ENCODE measurements around the gene FAM222A.

Gene FAM222A

DNA sequence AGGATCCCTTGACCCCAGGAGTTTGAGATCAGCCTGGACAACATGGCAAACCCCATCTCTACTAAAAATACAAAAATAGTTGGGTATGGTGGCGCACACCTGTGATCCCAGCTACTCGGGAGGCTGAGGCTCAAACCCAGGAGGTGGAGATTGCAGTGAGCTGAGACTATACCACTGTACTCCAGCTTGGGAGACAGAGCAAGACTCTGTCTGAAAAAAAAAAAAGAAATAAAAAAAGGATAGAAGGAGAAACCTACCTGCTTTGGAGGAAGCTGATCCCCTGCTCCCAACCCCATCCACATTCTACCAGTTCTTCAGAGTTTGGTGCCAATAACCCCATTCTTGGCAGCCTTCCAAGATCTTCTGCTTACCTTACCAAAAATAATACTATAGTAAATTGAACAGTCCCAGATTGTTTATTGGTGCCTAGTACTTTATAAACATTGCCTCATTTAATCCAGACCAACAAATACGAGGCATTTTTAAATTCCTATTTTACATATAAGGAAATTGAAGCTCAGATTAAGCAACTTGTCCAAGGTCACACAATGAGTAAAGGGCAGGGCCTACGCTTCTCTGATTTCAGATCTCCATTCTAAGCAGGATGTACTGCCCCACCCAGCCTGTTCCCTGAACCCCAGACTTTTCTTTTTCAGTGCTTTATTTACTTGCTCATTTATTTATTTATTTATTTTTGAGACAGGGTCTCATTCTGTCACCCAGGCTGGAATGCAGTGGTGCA lies 33.2 kb upstream of the FAM222A start:
- Histone ChIP-seq H3K27me3 (ENCODE audit: insufficient read depth, poor library complexity, severe bottlenecking) (peaks cover 6% of the 10 kb centered on the region), H3K4me3 (replicated peaks; ENCODE audit: insufficient read depth, low read length) (no peak overlapping the region), H3K27ac (replicated peaks) (no peak overlapping the region)
- TF ChIP-seq, protein P1, sequence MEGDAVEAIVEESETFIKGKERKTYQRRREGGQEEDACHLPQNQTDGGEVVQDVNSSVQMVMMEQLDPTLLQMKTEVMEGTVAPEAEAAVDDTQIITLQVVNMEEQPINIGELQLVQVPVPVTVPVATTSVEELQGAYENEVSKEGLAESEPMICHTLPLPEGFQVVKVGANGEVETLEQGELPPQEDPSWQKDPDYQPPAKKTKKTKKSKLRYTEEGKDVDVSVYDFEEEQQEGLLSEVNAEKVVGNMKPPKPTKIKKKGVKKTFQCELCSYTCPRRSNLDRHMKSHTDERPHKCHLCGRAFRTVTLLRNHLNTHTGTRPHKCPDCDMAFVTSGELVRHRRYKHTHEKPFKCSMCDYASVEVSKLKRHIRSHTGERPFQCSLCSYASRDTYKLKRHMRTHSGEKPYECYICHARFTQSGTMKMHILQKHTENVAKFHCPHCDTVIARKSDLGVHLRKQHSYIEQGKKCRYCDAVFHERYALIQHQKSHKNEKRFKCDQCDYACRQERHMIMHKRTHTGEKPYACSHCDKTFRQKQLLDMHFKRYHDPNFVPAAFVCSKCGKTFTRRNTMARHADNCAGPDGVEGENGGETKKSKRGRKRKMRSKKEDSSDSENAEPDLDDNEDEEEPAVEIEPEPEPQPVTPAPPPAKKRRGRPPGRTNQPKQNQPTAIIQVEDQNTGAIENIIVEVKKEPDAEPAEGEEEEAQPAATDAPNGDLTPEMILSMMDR (IDR thresholded peaks at IDR 0.05; ENCODE audit: insufficient read depth, low read length), result no peak
- TF ChIP-seq POLR2AphosphoS5 (IDR thresholded peaks at IDR 0.05; ENCODE audit: low read depth) (no peak), GABPA (IDR thresholded peaks at IDR 0.05; ENCODE audit: low read depth) (no peak), SPI1 (IDR thresholded peaks at IDR 0.05; ENCODE audit: borderline replicate concordance, low read depth) (no peak)
- TF ChIP-seq, protein P2, sequence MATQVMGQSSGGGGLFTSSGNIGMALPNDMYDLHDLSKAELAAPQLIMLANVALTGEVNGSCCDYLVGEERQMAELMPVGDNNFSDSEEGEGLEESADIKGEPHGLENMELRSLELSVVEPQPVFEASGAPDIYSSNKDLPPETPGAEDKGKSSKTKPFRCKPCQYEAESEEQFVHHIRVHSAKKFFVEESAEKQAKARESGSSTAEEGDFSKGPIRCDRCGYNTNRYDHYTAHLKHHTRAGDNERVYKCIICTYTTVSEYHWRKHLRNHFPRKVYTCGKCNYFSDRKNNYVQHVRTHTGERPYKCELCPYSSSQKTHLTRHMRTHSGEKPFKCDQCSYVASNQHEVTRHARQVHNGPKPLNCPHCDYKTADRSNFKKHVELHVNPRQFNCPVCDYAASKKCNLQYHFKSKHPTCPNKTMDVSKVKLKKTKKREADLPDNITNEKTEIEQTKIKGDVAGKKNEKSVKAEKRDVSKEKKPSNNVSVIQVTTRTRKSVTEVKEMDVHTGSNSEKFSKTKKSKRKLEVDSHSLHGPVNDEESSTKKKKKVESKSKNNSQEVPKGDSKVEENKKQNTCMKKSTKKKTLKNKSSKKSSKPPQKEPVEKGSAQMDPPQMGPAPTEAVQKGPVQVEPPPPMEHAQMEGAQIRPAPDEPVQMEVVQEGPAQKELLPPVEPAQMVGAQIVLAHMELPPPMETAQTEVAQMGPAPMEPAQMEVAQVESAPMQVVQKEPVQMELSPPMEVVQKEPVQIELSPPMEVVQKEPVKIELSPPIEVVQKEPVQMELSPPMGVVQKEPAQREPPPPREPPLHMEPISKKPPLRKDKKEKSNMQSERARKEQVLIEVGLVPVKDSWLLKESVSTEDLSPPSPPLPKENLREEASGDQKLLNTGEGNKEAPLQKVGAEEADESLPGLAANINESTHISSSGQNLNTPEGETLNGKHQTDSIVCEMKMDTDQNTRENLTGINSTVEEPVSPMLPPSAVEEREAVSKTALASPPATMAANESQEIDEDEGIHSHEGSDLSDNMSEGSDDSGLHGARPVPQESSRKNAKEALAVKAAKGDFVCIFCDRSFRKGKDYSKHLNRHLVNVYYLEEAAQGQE (IDR thresholded peaks at IDR 0.05; ENCODE audit: insufficient replicate concordance, low read depth), result no peak
- DNase-seq (ENCODE audit: low read depth in 1 of 2, low spot score in 1 of 2), result no peak

DNA sequence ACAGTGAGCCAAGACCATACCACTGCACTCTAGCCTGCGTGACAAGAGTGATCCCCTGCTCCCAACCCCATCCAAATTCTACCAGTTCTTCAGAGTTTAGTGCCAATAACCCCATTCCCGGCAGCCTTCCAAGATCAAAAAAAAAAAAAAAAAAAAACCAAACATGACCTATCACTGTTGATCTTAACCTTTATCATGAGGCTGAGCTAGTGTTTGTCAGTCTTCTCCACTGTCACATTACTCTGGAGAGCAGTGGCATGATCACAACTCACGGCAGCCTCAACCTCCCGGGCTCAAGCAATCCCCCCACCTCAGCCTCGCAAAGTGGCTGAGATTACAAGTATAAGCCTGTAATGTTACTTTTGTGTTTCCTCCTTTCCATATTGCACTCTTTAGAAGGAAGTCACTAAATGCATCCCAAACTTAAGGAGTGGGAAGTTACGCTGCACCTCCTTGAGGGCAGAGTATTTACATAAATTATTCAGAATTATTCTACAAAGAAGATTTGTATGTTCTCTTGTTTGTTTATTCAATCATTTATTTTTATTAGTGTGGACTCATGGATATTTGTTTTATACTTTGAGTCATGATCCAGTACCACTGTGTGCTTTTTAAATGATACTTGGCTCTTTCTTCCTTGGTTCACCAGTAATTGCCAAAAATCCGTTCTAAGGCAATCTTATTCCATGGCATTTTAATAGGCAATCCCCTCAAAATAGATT lies 31.5 kb upstream of the FAM222A start:
- no peak for DNase-seq (ENCODE audit: low read depth in 1 of 2, low spot score in 1 of 2)

DNA sequence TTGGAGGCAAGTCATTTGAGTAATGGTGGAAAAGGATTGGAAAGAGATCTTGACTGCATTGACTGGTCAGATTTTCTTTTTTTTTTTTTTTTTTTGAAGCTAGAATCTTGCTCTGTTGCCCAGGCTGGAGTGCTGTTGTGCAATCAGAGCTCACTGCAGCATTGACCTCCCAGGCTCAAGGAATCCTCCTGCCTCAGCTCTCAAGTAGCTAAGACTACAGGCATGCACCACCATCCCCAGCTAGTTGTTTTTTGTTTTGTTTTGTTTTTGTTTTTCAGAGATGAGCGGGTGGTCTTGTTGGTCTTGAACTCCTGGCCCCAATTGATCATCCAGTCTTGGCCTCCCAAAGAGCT lies 30.9 kb upstream of the FAM222A start:
- H3K27me3 ChIP-seq (ENCODE audit: insufficient read depth, poor library complexity, severe bottlenecking), result peaks cover 6% of the 10 kb centered on the region
- no peak overlapping the region for H3K27ac ChIP-seq (replicated peaks)
- no peak for TF ChIP-seq POLR2AphosphoS5 (IDR thresholded peaks at IDR 0.05; ENCODE audit: low read depth)
- TF ChIP-seq, protein P2 (IDR thresholded peaks at IDR 0.05; ENCODE audit: insufficient replicate concordance, low read depth), result no peak
- TF ChIP-seq, protein P1 (IDR thresholded peaks at IDR 0.05; ENCODE audit: insufficient read depth, low read length), result no peak
- no peak for TF ChIP-seq GABPA (IDR thresholded peaks at IDR 0.05; ENCODE audit: low read depth)
- no peak for TF ChIP-seq SPI1 (IDR thresholded peaks at IDR 0.05; ENCODE audit: borderline replicate concordance, low read depth)
- H3K4me3 ChIP-seq (replicated peaks; ENCODE audit: insufficient read depth, low read length), result no peak overlapping the region
- no peak for DNase-seq (ENCODE audit: low read depth in 1 of 2, low spot score in 1 of 2)

More for the DNA sequence above, 31.5 kb upstream of the FAM222A start:
- Histone ChIP-seq H3K27ac (replicated peaks) (no peak overlapping the region), H3K27me3 (ENCODE audit: insufficient read depth, poor library complexity, severe bottlenecking) (peaks cover 6% of the 10 kb centered on the region), H3K4me3 (replicated peaks; ENCODE audit: insufficient read depth, low read length) (no peak overlapping the region)
- no peak for TF ChIP-seq GABPA (IDR thresholded peaks at IDR 0.05; ENCODE audit: low read depth)
- TF ChIP-seq POLR2AphosphoS5 (IDR thresholded peaks at IDR 0.05; ENCODE audit: low read depth), result no peak
- TF ChIP-seq, protein P1 (IDR thresholded peaks at IDR 0.05; ENCODE audit: insufficient read depth, low read length), result no peak
- TF ChIP-seq SPI1 (IDR thresholded peaks at IDR 0.05; ENCODE audit: borderline replicate concordance, low read depth), result no peak
- TF ChIP-seq, protein P2 (IDR thresholded peaks at IDR 0.05; ENCODE audit: insufficient replicate concordance, low read depth), result no peak
